Trophoblast cell (in vitro differentiated cells and primary cell): ENCODE results near the gene BSND.
A peak's percentile ranks its signal among the peaks of the same experiment; 100 is the strongest.

Source experiments
- DNase-seq, 2 donors: peaks; one replicate each; pipeline ENCODE4 v3.0.0-alpha.2; 2016
- H2AFZ ChIP-seq: 2 replicates; pipeline ENCODE4 v1.6.1; 2013; ENCODE audit warnings: low read length, moderate library complexity, mild to moderate bottlenecking; ENCODE audit not compliant: insufficient read depth, poor library complexity
- H2AK5ac ChIP-seq: 2 replicates; pipeline ENCODE4 v1.6.1; 2013; ENCODE audit warnings: mild to moderate bottlenecking, low read length
- H2BK120ac ChIP-seq: 2 replicates; pipeline ENCODE4 v1.6.1; 2013; ENCODE audit warnings: low read length, mild to moderate bottlenecking, moderate library complexity; ENCODE audit not compliant: insufficient read depth, poor library complexity
- H2BK12ac ChIP-seq: 2 replicates; pipeline ENCODE4 v1.6.1; 2013; ENCODE audit warnings: mild to moderate bottlenecking, low read length, moderate library complexity
- H2BK5ac ChIP-seq: 2 replicates; pipeline ENCODE4 v1.6.1; 2013; ENCODE audit warnings: low read length, low read depth, moderate library complexity, mild to moderate bottlenecking; ENCODE audit not compliant: poor library complexity
- H3K14ac ChIP-seq: 2 replicates; pipeline ENCODE4 v1.6.1; 2013; ENCODE audit warnings: mild to moderate bottlenecking, low read length
- H3K18ac ChIP-seq: 2 replicates; pipeline ENCODE4 v1.6.1; 2013; ENCODE audit warnings: mild to moderate bottlenecking, low read length
- H3K23ac ChIP-seq: 2 replicates; pipeline ENCODE4 v1.6.1; 2013; ENCODE audit warnings: low read length
- H3K27ac ChIP-seq: 2 replicates; pipeline ENCODE4 v1.5.1; 2013; ENCODE audit warnings: low read depth, mild to moderate bottlenecking, inconsistent platforms, low read length, moderate library complexity
- H3K27me3 ChIP-seq: 2 replicates; pipeline ENCODE4 v1.6.1; 2013; ENCODE audit warnings: inconsistent platforms, mild to moderate bottlenecking, low read length, moderate library complexity; ENCODE audit not compliant: insufficient read depth
- H3K36me3 ChIP-seq, 2 experiments: 1 replicate in 1 of 2; 2 replicates in 1 of 2; pipeline ENCODE4 v1.6.1; 2013; ENCODE audit warnings: low read length in 2 of 2, mild to moderate bottlenecking in 2 of 2, moderate library complexity in 1 of 2; ENCODE audit not compliant: insufficient read depth in 2 of 2, control insufficient read depth in 1 of 2
- H3K4ac ChIP-seq: 2 replicates; pipeline ENCODE4 v1.6.1; 2013; ENCODE audit warnings: low read depth, mild to moderate bottlenecking, low read length, moderate library complexity
- H3K4me1 ChIP-seq, 2 experiments: 1 replicate in 1 of 2; 2 replicates in 1 of 2; pipeline ENCODE4 v1.6.1; 2013; ENCODE audit warnings: low read length in 2 of 2, mild to moderate bottlenecking in 2 of 2, moderate library complexity in 1 of 2; ENCODE audit not compliant: insufficient read depth in 2 of 2, control insufficient read depth in 1 of 2
- H3K4me2 ChIP-seq: 2 replicates; pipeline ENCODE4 v1.6.1; 2013; ENCODE audit warnings: inconsistent platforms, mild to moderate bottlenecking, low read length, moderate library complexity
- H3K4me3 ChIP-seq: 2 replicates; pipeline ENCODE4 v1.5.1; 2013; ENCODE audit warnings: mild to moderate bottlenecking, low read depth, low read length, inconsistent platforms
- H3K79me1 ChIP-seq: one replicate; pipeline ENCODE4 v1.6.1; 2013; ENCODE audit warnings: low read length
- H3K79me2 ChIP-seq: 2 replicates; pipeline ENCODE4 v1.6.1; 2013; ENCODE audit warnings: low read length, mild to moderate bottlenecking; ENCODE audit not compliant: control insufficient read depth, insufficient read depth, poor library complexity
- H3K9ac ChIP-seq: 2 replicates; pipeline ENCODE4 v1.6.1; 2013; ENCODE audit warnings: mild to moderate bottlenecking, low read length
- H3K9me3 ChIP-seq: 2 replicates; pipeline ENCODE4 v1.6.1; 2013; ENCODE audit warnings: low read depth, mild to moderate bottlenecking, control low read depth, inconsistent platforms, low read length; ENCODE audit not compliant: insufficient read depth
- H4K12ac ChIP-seq: 2 replicates; pipeline ENCODE4 v1.6.1; 2013; ENCODE audit warnings: low read depth, mild to moderate bottlenecking, low read length, moderate library complexity
- H4K8ac ChIP-seq: 2 replicates; pipeline ENCODE4 v1.6.1; 2013; ENCODE audit warnings: low read depth, mild to moderate bottlenecking, low read length, moderate library complexity
- H4K91ac ChIP-seq: one replicate; pipeline ENCODE4 v1.6.1; 2013; ENCODE audit warnings: low read depth, mild to moderate bottlenecking, low read length, moderate library complexity
- WGBS: extraction: QIAGEN DNeasy Blood & Tissue Kit; methylation state at CpG from one replicate; pipeline ENCODE4 v1.1.7; 2013; ENCODE audit warnings: missing lambda C conversion rate; ENCODE audit not compliant: insufficient read length, insufficient coverage; ENCODE audit errors: extremely low coverage; 5-methylcytosine and 5-hydroxymethylcytosine counted together

BSND gene

DNA sequence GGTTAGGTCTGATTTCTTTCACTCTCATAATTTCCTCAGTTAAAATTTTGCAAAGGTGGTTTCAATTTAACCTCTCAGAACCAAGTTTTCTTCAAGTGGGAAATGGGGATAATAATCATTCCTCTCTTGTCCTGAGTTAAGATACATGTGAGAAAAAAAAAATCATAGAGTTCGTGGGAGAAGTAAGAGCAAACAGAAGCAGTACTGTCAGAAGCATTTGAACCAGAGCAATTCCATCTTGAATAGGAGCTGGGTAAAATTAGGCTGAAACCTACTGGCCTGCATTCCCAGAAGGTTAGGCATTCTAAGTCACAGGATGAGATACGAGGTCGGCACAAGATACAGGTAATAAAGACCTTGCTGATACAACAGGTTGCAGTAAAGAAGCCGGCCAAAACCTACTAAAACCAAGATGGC is 46.9 kb upstream of the BSND start:
- no peak overlapping the region for H3K4me2 ChIP-seq
- no peak overlapping the region for H3K14ac ChIP-seq
- no peak overlapping the region for H3K23ac ChIP-seq
- no peak overlapping the region for H2BK120ac ChIP-seq
- no peak overlapping the region for H3K4ac ChIP-seq
- H3K27ac ChIP-seq, result peak overlapping the region; percentile 50
- H3K79me2 ChIP-seq, result no peaks in the 10 kb centered on the region
- no peaks in the 10 kb centered on the region for H3K9me3 ChIP-seq
- no peak overlapping the region for H3K4me3 ChIP-seq
- peaks cover 14 to 20% of the 10 kb centered on the region in 2 experiments for H3K4me1 ChIP-seq
- no peak overlapping the region for H2BK5ac ChIP-seq
- DNase-seq, result peak in 1 of 2 donors; percentile 56
- H2BK12ac ChIP-seq, result no peak overlapping the region
- H3K79me1 ChIP-seq, result peaks cover 12% of the 10 kb centered on the region
- H2AFZ ChIP-seq, result no peak overlapping the region
- no peaks in the 10 kb centered on the region for H3K36me3 ChIP-seq
- no CpG with 5 or more reads among the region's 4 CpGs for WGBS
- H3K18ac ChIP-seq, result no peak overlapping the region
- H3K27me3 ChIP-seq, result no peaks in the 10 kb centered on the region
- H4K12ac ChIP-seq, result no peak overlapping the region
- H2AK5ac ChIP-seq, result no peak overlapping the region
- no peak overlapping the region for H4K91ac ChIP-seq
- no peak overlapping the region for H3K9ac ChIP-seq
- no peak overlapping the region for H4K8ac ChIP-seq

DNA sequence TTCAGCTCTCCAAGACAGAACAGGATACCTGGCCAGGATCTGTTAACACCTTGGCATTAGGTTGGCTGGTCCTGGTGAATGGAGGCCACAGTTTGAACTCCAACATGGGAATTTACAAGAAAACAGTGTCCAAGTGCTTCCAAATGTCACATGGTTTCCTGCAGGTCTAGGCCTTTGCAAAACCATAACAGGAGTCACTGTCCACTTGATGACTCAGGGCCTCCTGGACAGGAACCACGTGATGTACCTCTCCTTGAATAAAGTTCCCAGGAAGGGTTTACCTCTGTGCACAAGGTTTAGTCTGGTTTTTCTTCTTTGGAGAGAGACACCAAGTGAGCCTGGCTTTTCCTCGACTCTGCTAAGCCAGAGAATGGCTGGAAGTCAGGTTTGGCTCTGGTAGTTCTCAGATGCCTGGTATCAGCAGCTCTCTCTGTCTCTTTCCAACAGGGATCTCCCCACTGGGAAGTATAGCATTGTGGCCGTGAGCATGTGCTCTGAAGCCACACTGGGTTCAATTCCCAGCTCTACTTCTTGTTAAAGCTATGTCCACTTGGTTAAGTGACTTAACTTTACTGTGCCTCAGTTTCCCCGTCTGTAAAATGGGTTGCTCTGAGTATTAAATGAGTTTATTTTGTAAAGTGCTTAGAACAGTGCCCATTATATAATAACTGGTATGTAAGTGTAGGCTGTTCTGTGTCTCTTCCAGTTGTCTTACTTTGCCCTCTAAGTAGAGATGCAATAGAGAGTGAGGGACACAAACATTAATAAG is 45.6 kb upstream of the BSND start:
- H3K23ac ChIP-seq, result no peak overlapping the region
- peaks cover 14 to 20% of the 10 kb centered on the region in 2 experiments for H3K4me1 ChIP-seq
- no peaks in the 10 kb centered on the region for H3K79me2 ChIP-seq
- no peaks in the 10 kb centered on the region for H3K27me3 ChIP-seq
- peak in 1 of 2 donors; percentile 26 for DNase-seq
- peak overlapping the region; percentile 63 for H3K14ac ChIP-seq
- no peak overlapping the region for H4K12ac ChIP-seq
- no peak overlapping the region for H3K4me2 ChIP-seq
- H3K9me3 ChIP-seq, result no peaks in the 10 kb centered on the region
- peak overlapping the region; percentile 31 for H3K27ac ChIP-seq
- peak overlapping the region; percentile 1 for H2BK12ac ChIP-seq
- peaks cover 12% of the 10 kb centered on the region for H3K79me1 ChIP-seq
- H3K18ac ChIP-seq, result no peak overlapping the region
- peak overlapping the region; percentile 82 for H4K91ac ChIP-seq
- no CpG with 5 or more reads among the region's 4 CpGs for WGBS
- no peak overlapping the region for H4K8ac ChIP-seq
- H3K4me3 ChIP-seq, result no peak overlapping the region
- peak overlapping the region; percentile 62 for H2BK120ac ChIP-seq
- H2AFZ ChIP-seq, result no peak overlapping the region
- H2BK5ac ChIP-seq, result peak overlapping the region; percentile 0
- no peaks in the 10 kb centered on the region for H3K36me3 ChIP-seq
- H3K4ac ChIP-seq, result no peak overlapping the region
- H3K9ac ChIP-seq, result no peak overlapping the region
- H2AK5ac ChIP-seq, result no peak overlapping the region

DNA sequence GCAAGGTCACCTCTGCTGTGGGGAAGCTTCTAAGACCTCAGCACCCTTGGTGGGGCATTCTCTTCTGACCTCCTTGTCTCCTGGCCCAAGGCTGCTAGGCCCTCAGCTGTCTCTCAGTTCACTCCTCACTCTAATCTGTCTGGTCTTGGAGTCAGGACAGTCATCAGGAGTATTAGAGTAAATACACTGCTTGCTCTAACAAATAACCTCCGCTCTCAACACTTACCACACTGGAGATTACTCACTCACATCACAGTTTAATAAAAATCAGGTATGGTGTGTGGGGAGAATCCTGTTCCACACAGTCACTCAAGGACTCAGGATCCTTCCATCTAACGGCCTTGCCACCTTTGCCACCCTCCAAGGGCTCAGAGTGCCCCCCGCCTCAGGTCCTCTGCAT is 44.9 kb upstream of the BSND start:
- H3K9me3 ChIP-seq, result no peaks in the 10 kb centered on the region
- no peak overlapping the region for H3K23ac ChIP-seq
- H3K4ac ChIP-seq, result no peak overlapping the region
- peaks cover 14 to 20% of the 10 kb centered on the region in 2 experiments for H3K4me1 ChIP-seq
- H3K79me2 ChIP-seq, result no peaks in the 10 kb centered on the region
- peaks cover 12% of the 10 kb centered on the region for H3K79me1 ChIP-seq
- no peaks in the 10 kb centered on the region for H3K36me3 ChIP-seq
- no peak overlapping the region for H3K4me2 ChIP-seq
- no peak overlapping the region for H2BK5ac ChIP-seq
- no peak overlapping the region for H3K4me3 ChIP-seq
- H2BK12ac ChIP-seq, result peak overlapping the region; percentile 76
- WGBS, result no CpG with 5 or more reads among the region's 3 CpGs
- H3K27ac ChIP-seq, result no peak overlapping the region
- H3K9ac ChIP-seq, result no peak overlapping the region
- H4K12ac ChIP-seq, result no peak overlapping the region
- H4K91ac ChIP-seq, result peak overlapping the region; percentile 32
- H2AFZ ChIP-seq, result no peak overlapping the region
- peak overlapping the region; percentile 37 for H2BK120ac ChIP-seq
- no peak overlapping the region for H4K8ac ChIP-seq
- peak overlapping the region; percentile 50 for H3K14ac ChIP-seq
- no peaks in the 10 kb centered on the region for H3K27me3 ChIP-seq
- DNase-seq, result no peak
- H3K18ac ChIP-seq, result no peak overlapping the region
- peak overlapping the region; percentile 64 for H2AK5ac ChIP-seq

DNA sequence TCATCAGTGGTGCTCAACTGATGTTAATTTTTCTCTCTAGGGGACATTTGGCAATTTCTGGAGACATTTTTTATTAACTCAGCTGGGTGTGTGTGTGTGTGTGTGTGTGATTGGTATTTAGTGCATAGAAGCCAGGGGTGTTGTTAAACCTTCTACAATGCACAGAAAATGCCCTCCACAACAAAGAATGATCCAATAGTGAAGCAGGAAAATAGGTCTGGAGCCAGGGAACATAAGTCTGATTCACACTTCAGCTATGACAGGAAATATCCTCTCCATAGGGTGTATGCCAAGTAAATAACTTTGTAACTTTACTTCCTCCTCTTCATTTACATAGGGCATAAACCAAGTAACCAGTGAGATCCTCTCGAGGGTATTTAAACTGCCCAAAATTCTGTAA is 43.4 kb upstream of the BSND start:
- H4K91ac ChIP-seq, result peak overlapping the region; percentile 52
- H3K79me2 ChIP-seq, result no peaks in the 10 kb centered on the region
- no peak for DNase-seq
- no peak overlapping the region for H2AK5ac ChIP-seq
- no peaks in the 10 kb centered on the region for H3K27me3 ChIP-seq
- no peak overlapping the region for H3K4ac ChIP-seq
- H2AFZ ChIP-seq, result no peak overlapping the region
- H3K18ac ChIP-seq, result no peak overlapping the region
- no peak overlapping the region for H3K4me2 ChIP-seq
- no peak overlapping the region for H4K12ac ChIP-seq
- H2BK120ac ChIP-seq, result no peak overlapping the region
- no peak overlapping the region for H4K8ac ChIP-seq
- peak overlapping the region; percentile 30 for H2BK12ac ChIP-seq
- H3K27ac ChIP-seq, result peak overlapping the region; percentile 35
- no peak overlapping the region for H3K9ac ChIP-seq
- no peak overlapping the region for H3K23ac ChIP-seq
- no peaks in the 10 kb centered on the region for H3K9me3 ChIP-seq
- H3K79me1 ChIP-seq, result peaks cover 11% of the 10 kb centered on the region
- no CpG with 5 or more reads among the region's 1 CpG for WGBS
- no peak overlapping the region for H2BK5ac ChIP-seq
- H3K4me1 ChIP-seq, result peaks cover 14 to 20% of the 10 kb centered on the region in 2 experiments
- H3K14ac ChIP-seq, result no peak overlapping the region
- no peak overlapping the region for H3K4me3 ChIP-seq
- no peaks in the 10 kb centered on the region for H3K36me3 ChIP-seq
